NK-92 (cell line): ENCODE results near the gene RPL3.
"Not testable (repeated sequence)": the region's sequence is repeated elsewhere in the genome, so short reads cannot be mapped to it uniquely, and the experiment has no call there.

ENCODE experiments used
- DNase-seq: peaks from one replicate; lab custom pipeline; 2025; ENCODE audit not compliant: unreplicated experiment; lab: John Stamatoyannopoulos, UW

RPL3 gene

GRCh38 chr22:39319284-39320022, at the start of gene RPL3:
Gene RPL3, minus strand, starts transcription at chr22:39319623. Its CDS starts 26 bp downstream, at chr22:39319597.
- DNase-seq: peak; percentile 73

GRCh38 chr22:39369186-39369585, 49.8 kb upstream of the RPL3 start:
- DNase-seq: no peak

GRCh38 chr22:39368461-39368911, 49.1 kb upstream of the RPL3 start:
- DNase-seq: no peak

GRCh38 chr22:39367035-39367434, 47.6 kb upstream of the RPL3 start:
- DNase-seq: no peak

GRCh38 chr22:39365492-39365780, 46.0 kb upstream of the RPL3 start:
- no peak for DNase-seq

- DNase-seq: no peak
Measured at GRCh38 chr22:39364714-39365491, 45.5 kb upstream of the RPL3 start.

GRCh38 chr22:39363751-39364515, 44.5 kb upstream of the RPL3 start:
- DNase-seq: no peak

GRCh38 chr22:39362932-39363331, 43.5 kb upstream of the RPL3 start:
- no peak for DNase-seq

- no peak for DNase-seq
Measured at GRCh38 chr22:39362271-39362670, 42.8 kb upstream of the RPL3 start.

- no peak for DNase-seq
Measured at GRCh38 chr22:39361496-39361895, 42.1 kb upstream of the RPL3 start.

- no peak for DNase-seq
Measured at GRCh38 chr22:39360674-39361413, 41.4 kb upstream of the RPL3 start.

GRCh38 chr22:39360242-39360641, 40.8 kb upstream of the RPL3 start:
- DNase-seq: no peak

GRCh38 chr22:39359659-39360195, 40.3 kb upstream of the RPL3 start:
- no peak for DNase-seq

- DNase-seq: not testable (repeated sequence)
Measured at GRCh38 chr22:39358197-39358596, 38.8 kb upstream of the RPL3 start.

- not testable (repeated sequence) for DNase-seq
Measured at GRCh38 chr22:39357110-39358108, 38.0 kb upstream of the RPL3 start.

GRCh38 chr22:39356464-39356863, 37.0 kb upstream of the RPL3 start:
- DNase-seq: no peak

GRCh38 chr22:39355805-39356204, 36.4 kb upstream of the RPL3 start:
- not testable (repeated sequence) for DNase-seq

- DNase-seq: no peak
Measured at GRCh38 chr22:39355080-39355479, 35.7 kb upstream of the RPL3 start.

GRCh38 chr22:39353346-39353745, 33.9 kb upstream of the RPL3 start:
- no peak for DNase-seq
